H9 (cell line): ENCODE measurements around the gene SP140L. TPM values are rescaled to one million over a fixed set of nuclear protein-coding genes. Genes with fewer than 3 reads are reported as not detected.

Experiments
- DNase-seq: peaks from one replicate; pipeline ENCODE4 v3.0.0-alpha.2; 2017
- H2AFZ ChIP-seq: one replicate; pipeline ENCODE4 v1.6.1; 2013; ENCODE audit warnings: mild to moderate bottlenecking, low read length, control low read depth, moderate library complexity
- H2AK5ac ChIP-seq: 2 replicates; pipeline ENCODE4 v1.6.1; 2013; ENCODE audit warnings: low read length, control low read depth, mixed read lengths; ENCODE audit not compliant: insufficient read length
- H2BK120ac ChIP-seq: one replicate; pipeline ENCODE4 v1.6.1; 2013; ENCODE audit warnings: low read depth, mild to moderate bottlenecking, low read length, control low read depth, inconsistent platforms; ENCODE audit not compliant: poor library complexity, severe bottlenecking
- H2BK12ac ChIP-seq: 2 replicates; pipeline ENCODE4 v1.6.1; 2013; ENCODE audit warnings: low read length, control low read depth, mixed read lengths, low read depth; ENCODE audit not compliant: insufficient read length
- H2BK15ac ChIP-seq: 2 replicates; pipeline ENCODE4 v1.6.1; 2013; ENCODE audit warnings: low read depth, low read length, control low read depth
- H2BK20ac ChIP-seq: one replicate; pipeline ENCODE4 v1.6.1; 2013; ENCODE audit warnings: low read depth, mild to moderate bottlenecking, low read length, control low read depth, inconsistent platforms; ENCODE audit not compliant: poor library complexity, severe bottlenecking
- H2BK5ac ChIP-seq: 2 replicates; pipeline ENCODE4 v1.6.1; 2013; ENCODE audit warnings: low read length, control low read depth, mixed read lengths; ENCODE audit not compliant: insufficient read length
- H3K14ac ChIP-seq: 2 replicates; pipeline ENCODE4 v1.6.1; 2013; ENCODE audit warnings: low read length, control low read depth; ENCODE audit not compliant: insufficient read depth
- H3K18ac ChIP-seq: 2 replicates; pipeline ENCODE4 v1.6.1; 2013; ENCODE audit warnings: low read depth, mild to moderate bottlenecking, mixed read lengths, low read length, control low read depth; ENCODE audit not compliant: insufficient read length
- H3K23ac ChIP-seq: 2 replicates; pipeline ENCODE4 v1.6.1; 2013; ENCODE audit warnings: low read length, control low read depth, mixed read lengths, low read depth; ENCODE audit not compliant: insufficient read length
- H3K23me2 ChIP-seq: 2 replicates; pipeline ENCODE4 v1.6.1; 2013; ENCODE audit warnings: low read depth, mild to moderate bottlenecking, mixed read lengths, low read length, control low read depth; ENCODE audit not compliant: insufficient read length, poor library complexity, severe bottlenecking
- H3K27ac ChIP-seq: 2 replicates; pipeline ENCODE4 v1.5.1; 2013; ENCODE audit warnings: low read length, control low read depth, mixed read lengths, low read depth; ENCODE audit not compliant: insufficient read length
- H3K27me3 ChIP-seq: 2 replicates; pipeline ENCODE4 v1.6.1; 2013; ENCODE audit warnings: low read length, control low read depth, inconsistent platforms; ENCODE audit not compliant: insufficient read depth
- H3K4ac ChIP-seq: 2 replicates; pipeline ENCODE4 v1.6.1; 2013; ENCODE audit warnings: low read depth, mild to moderate bottlenecking, control low read depth, inconsistent platforms, low read length, moderate library complexity
- H3K4me1 ChIP-seq: 2 replicates; pipeline ENCODE4 v1.6.1; 2013; ENCODE audit warnings: low read length, control low read depth, inconsistent platforms; ENCODE audit not compliant: insufficient read depth
- H3K4me2 ChIP-seq: 2 replicates; pipeline ENCODE4 v1.6.1; 2013; ENCODE audit warnings: low read length, control low read depth, mixed read lengths; ENCODE audit not compliant: insufficient read length, insufficient read depth
- H3K56ac ChIP-seq: 2 replicates; pipeline ENCODE4 v1.6.1; 2013; ENCODE audit warnings: low read depth, mild to moderate bottlenecking, mixed read lengths, low read length, control low read depth; ENCODE audit not compliant: insufficient read length
- H3K79me1 ChIP-seq: 2 replicates; pipeline ENCODE4 v1.6.1; 2013; ENCODE audit warnings: low read depth, mild to moderate bottlenecking, moderate library complexity, low read length, control low read depth, inconsistent platforms; ENCODE audit not compliant: insufficient read depth, poor library complexity, severe bottlenecking
- H3K79me2 ChIP-seq: 2 replicates; pipeline ENCODE4 v1.6.1; 2013; ENCODE audit warnings: low read length, control low read depth, inconsistent platforms; ENCODE audit not compliant: insufficient read depth
- H3K9ac ChIP-seq: 2 replicates; pipeline ENCODE4 v1.6.1; 2013; ENCODE audit warnings: low read length, control low read depth, mixed read lengths; ENCODE audit not compliant: insufficient read length; ENCODE audit errors: extremely low read depth
- H3K9me3 ChIP-seq: one replicate; pipeline ENCODE4 v1.6.1; 2013; ENCODE audit warnings: low read depth, low read length, inconsistent platforms; ENCODE audit not compliant: control insufficient read depth
- H3T11ph ChIP-seq: one replicate; pipeline ENCODE4 v1.6.1; 2013; ENCODE audit warnings: mild to moderate bottlenecking, low read length, control low read depth, inconsistent platforms
- H4K20me1 ChIP-seq: one replicate; pipeline ENCODE4 v1.6.1; 2013; ENCODE audit not compliant: control insufficient read depth, insufficient read length, insufficient read depth
- H4K5ac ChIP-seq: 2 replicates; pipeline ENCODE4 v1.6.1; 2013; ENCODE audit warnings: low read depth, mild to moderate bottlenecking, mixed read lengths, low read length, control low read depth; ENCODE audit not compliant: insufficient read length
- H4K8ac ChIP-seq: replicated peaks from 2 replicates; pipeline ENCODE4 v1.6.1; 2013; ENCODE audit warnings: low read length, control low read depth, mixed read lengths, low read depth; ENCODE audit not compliant: insufficient read length
- H4K91ac ChIP-seq: 2 replicates; pipeline ENCODE4 v1.6.1; 2013; ENCODE audit warnings: low read depth, mild to moderate bottlenecking, moderate library complexity, mixed read lengths, low read length, control low read depth; ENCODE audit not compliant: insufficient read length
- H3K27ac Mint-ChIP-seq, 3 experiments: 2 replicates in 2 of 3; 3 replicates in 1 of 3; pipeline ENCODE4 v1.8.0; 2020 to 2021; ENCODE audit warnings: mixed read lengths in 3 of 3, mild to moderate bottlenecking in 1 of 3, moderate library complexity in 1 of 3
- H3K27me3 Mint-ChIP-seq: 2 replicates; pipeline ENCODE4 v1.8.0; 2021; ENCODE audit warnings: low read depth, mild to moderate bottlenecking, moderate library complexity, mixed read lengths
- H3K36me3 Mint-ChIP-seq, 3 experiments: 2 replicates in 2 of 3; 3 replicates in 1 of 3; pipeline ENCODE4 v1.8.0; 2020 to 2021; ENCODE audit warnings: low read depth in 3 of 3, mixed read lengths in 3 of 3; ENCODE audit not compliant: insufficient read depth in 1 of 3
- H3K4me1 Mint-ChIP-seq, 2 experiments: 2 replicates each; pipeline ENCODE4 v1.8.0; 2020; ENCODE audit warnings: mixed read lengths in 2 of 2
- H3K4me3 Mint-ChIP-seq, 2 experiments: 2 replicates in 1 of 2; 3 replicates in 1 of 2; pipeline ENCODE4 v1.8.0; 2020 to 2021; ENCODE audit warnings: mild to moderate bottlenecking in 2 of 2, mixed read lengths in 2 of 2, moderate library complexity in 1 of 2
- H3K9me3 Mint-ChIP-seq, 2 experiments: 2 replicates in 1 of 2; 3 replicates in 1 of 2; pipeline ENCODE4 v1.8.0; 2020; ENCODE audit warnings: mild to moderate bottlenecking in 2 of 2, mixed read lengths in 2 of 2, moderate library complexity in 1 of 2
- CTCF ChIP-seq: fragments of 200-600 bp; sonication (generic); conservative IDR thresholded peaks from 3 replicates; pipeline ENCODE4 v1.8.0; 2021; ENCODE audit warnings: antibody characterized with exemption, mild to moderate bottlenecking
- WGBS: extraction: QIAGEN DNeasy Blood & Tissue Kit; methylation state at CpG from one replicate; pipeline ENCODE4 v1.1.7; 2013; ENCODE audit warnings: missing lambda C conversion rate, low lambda C conversion rate, mixed read lengths; ENCODE audit not compliant: insufficient read length; ENCODE audit errors: extremely low coverage; 5-methylcytosine and 5-hydroxymethylcytosine counted together
- total RNA-seq: library from RNA; stranded (reverse); gene quantifications from 2 replicates; pipeline ENCODE4 v1.2.1, GENCODE V29; 2021

The SP140L gene
- total RNA-seq, 1 experiment from 2014 or later: 1.3 TPM

DNA sequence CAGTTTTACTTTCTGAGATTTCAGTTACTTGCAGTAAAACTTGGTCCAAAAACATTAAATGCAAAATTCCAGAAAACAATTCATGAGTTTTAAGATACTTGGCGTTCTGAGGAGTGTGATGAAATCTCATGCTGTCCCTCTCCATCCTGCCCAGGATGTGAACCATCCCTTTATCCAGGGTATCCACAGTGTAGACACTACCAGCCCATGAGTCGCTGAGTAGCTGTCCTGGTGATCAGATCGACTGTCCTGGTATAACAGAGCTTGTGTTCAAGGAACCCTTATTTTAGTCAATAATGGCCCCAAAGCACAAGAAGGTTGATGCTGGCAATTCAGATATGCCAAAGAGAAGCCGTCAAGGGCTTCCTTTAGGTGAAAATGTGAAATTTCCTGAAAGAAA is 92.2 kb downstream of the SP140L start:
- Mint-ChIP-seq H3K27me3 (peaks cover 2% of the 10 kb centered on the region; the same call in 1 of the 2 replicates), H3K36me3 (no peaks in the 10 kb centered on the region), H3K4me1 (peaks cover 3 to 8% of the 10 kb centered on the region in 2 experiments; a peak in 2 of 4 replicates), H3K27ac (no peak overlapping the region), H3K4me3 (no peak overlapping the region), H3K9me3 (no peaks in the 10 kb centered on the region)
- no peak for DNase-seq
- Histone ChIP-seq H3K56ac (no peak overlapping the region), H2BK120ac (no peak overlapping the region), H3K9me3 (no peaks in the 10 kb centered on the region), H4K91ac (no peak overlapping the region), H3K14ac (no peak overlapping the region), H2AFZ (no peak overlapping the region), H3K4me2 (no peak overlapping the region), H4K5ac (no peak overlapping the region), H3K4ac (no peak overlapping the region), H2BK15ac (no peak overlapping the region), H3K4me1 (no peaks in the 10 kb centered on the region; the same call in 1 of the 2 replicates), H3K18ac (no peak overlapping the region), H4K20me1 (no peaks in the 10 kb centered on the region), H3K79me1 (no peaks in the 10 kb centered on the region), H2AK5ac (no peak overlapping the region), H2BK5ac (no peak overlapping the region), H3T11ph (no peak overlapping the region), H2BK12ac (no peak overlapping the region), H4K8ac (no peak overlapping the region), H3K27me3 (no peaks in the 10 kb centered on the region), H3K79me2 (no peaks in the 10 kb centered on the region), H3K9ac (no peak overlapping the region), H2BK20ac (no peak overlapping the region), H3K23ac (no peak overlapping the region), H3K27ac (no peak overlapping the region), H3K23me2 (no peaks in the 10 kb centered on the region)
- no peak for TF ChIP-seq CTCF
- no CpG with 5 or more reads among the region's 4 CpGs for WGBS
